Nucleus accumbens (tissue), 56 donors: ENCODE data around the gene RBM12.

Experiments used
- DNase-seq, 56 donors: peaks; one replicate each; lab custom pipeline; 2025; lab: John Stamatoyannopoulos, UW

Gene RBM12

GRCh38 chr20:35660122-35660937 is 4.4 kb downstream of the RBM12 start:
- DNase-seq = no peak

- DNase-seq = no peak
These were observed 7.4 kb downstream of the RBM12 start for GRCh38 chr20:35657271-35657670.

- no peak for DNase-seq
These were observed 10.3 kb downstream of the RBM12 start for GRCh38 chr20:35654415-35654814.

GRCh38 chr20:35653893-35654292 is 10.8 kb downstream of the RBM12 start:
- DNase-seq = no peak

GRCh38 chr20:35653430-35653734 is 11.3 kb downstream of the RBM12 start:
- no peak for DNase-seq

- no peak for DNase-seq
These were observed 11.9 kb downstream of the RBM12 start for GRCh38 chr20:35652641-35653429.

- no peak for DNase-seq
These were observed 12.7 kb downstream of the RBM12 start for GRCh38 chr20:35651958-35652357.

- no peak for DNase-seq
These were observed 14.1 kb downstream of the RBM12 start for GRCh38 chr20:35650632-35651031.

GRCh38 chr20:35648836-35649235 is 15.9 kb downstream of the RBM12 start:
- peak in 2 of 56 donors; percentile 5 to 11 for DNase-seq

GRCh38 chr20:35644806-35645205 is 19.9 kb downstream of the RBM12 start:
- no peak for DNase-seq

GRCh38 chr20:35643045-35643444 is 21.7 kb downstream of the RBM12 start:
- DNase-seq = no peak

- DNase-seq = no peak
These were observed 23.0 kb downstream of the RBM12 start for GRCh38 chr20:35641743-35642142.

GRCh38 chr20:35640724-35641123 is 24.0 kb downstream of the RBM12 start:
- no peak for DNase-seq

- no peak for DNase-seq
These were observed 25.9 kb downstream of the RBM12 start for GRCh38 chr20:35638751-35639150.

GRCh38 chr20:35637276-35637675 is 27.4 kb downstream of the RBM12 start:
- peak in 10 of 56 donors; percentile 3 to 26 (median 16) for DNase-seq

GRCh38 chr20:35636095-35636494 is 28.6 kb downstream of the RBM12 start:
- DNase-seq = no peak

GRCh38 chr20:35635652-35636051 is 29.0 kb downstream of the RBM12 start:
- DNase-seq = no peak

- no peak for DNase-seq
These were observed 32.1 kb downstream of the RBM12 start for GRCh38 chr20:35632539-35633115.

GRCh38 chr20:35630636-35631035 is 34.1 kb downstream of the RBM12 start:
- DNase-seq = no peak

- DNase-seq = no peak
These were observed 35.1 kb downstream of the RBM12 start for GRCh38 chr20:35629427-35630145.

GRCh38 chr20:35627121-35627520 is 37.6 kb downstream of the RBM12 start:
- no peak for DNase-seq
